Myocyte (in vitro differentiated cells): Measurements from ENCODE around the gene CIT. TPM values are rescaled to one million over a fixed set of nuclear protein-coding genes. Genes with fewer than 3 reads are reported as not detected.

ENCODE experiments used
- DNase-seq: peaks from one replicate; pipeline ENCODE4 v3.0.0-alpha.2; 2012; ENCODE audit warnings: low read depth
- total RNA-seq: library from RNA; depleted of rRNA; stranded (reverse); fragments of >200 nt; gene quantifications from 2 replicates; pipeline ENCODE4 v1.2.3, GENCODE V29; 2014

Gene CIT
- total RNA-seq, 1 donor from 2014 or later = 4.7 TPM

- DNase-seq = no peak
Observed at GRCh38 chr12:119864591-119864990, 12.5 kb downstream of the CIT start.

GRCh38 chr12:119859241-119859640 is 17.9 kb downstream of the CIT start:
- no peak for DNase-seq

- DNase-seq = no peak
Observed at GRCh38 chr12:119857041-119857591, 20.0 kb downstream of the CIT start.

GRCh38 chr12:119850330-119850729 is 26.8 kb downstream of the CIT start:
- DNase-seq = no peak

GRCh38 chr12:119843100-119843499 is 34.0 kb downstream of the CIT start:
- peak; percentile 93 for DNase-seq

GRCh38 chr12:119842380-119842779 is 34.7 kb downstream of the CIT start:
- no peak for DNase-seq

GRCh38 chr12:119841433-119842210 is 35.5 kb downstream of the CIT start:
- no peak for DNase-seq

GRCh38 chr12:119840582-119840981 is 36.5 kb downstream of the CIT start:
- DNase-seq = peak; percentile 16

GRCh38 chr12:119840168-119840567 is 37.0 kb downstream of the CIT start:
- DNase-seq = no peak

- DNase-seq = peak; percentile 87
Observed at GRCh38 chr12:119838826-119839600, 38.1 kb downstream of the CIT start.

GRCh38 chr12:119836781-119837180 is 40.3 kb downstream of the CIT start:
- no peak for DNase-seq

- DNase-seq = no peak
Observed at GRCh38 chr12:119835068-119835467, 42.1 kb downstream of the CIT start.

GRCh38 chr12:119829439-119829838 is 47.7 kb downstream of the CIT start:
- DNase-seq = no peak

- DNase-seq = no peak
Observed at GRCh38 chr12:119828300-119828699, 48.8 kb downstream of the CIT start.

GRCh38 chr12:119827760-119828159 is 49.4 kb downstream of the CIT start:
- DNase-seq = no peak

- DNase-seq = peak; percentile 42
Observed at GRCh38 chr12:119826661-119827445, 50.3 kb downstream of the CIT start.

GRCh38 chr12:119825262-119825661 is 51.9 kb downstream of the CIT start:
- DNase-seq = no peak

GRCh38 chr12:119822046-119822445 is 55.1 kb downstream of the CIT start:
- no peak for DNase-seq

GRCh38 chr12:119819322-119819721 is 57.8 kb downstream of the CIT start:
- DNase-seq = no peak

GRCh38 chr12:119817546-119818343 is 59.4 kb downstream of the CIT start:
- no peak for DNase-seq

- no peak for DNase-seq
Observed at GRCh38 chr12:119809023-119809422, 68.1 kb downstream of the CIT start.
